Measurements from ENCODE around the gene ENTPD6. TPM values are rescaled to one million over a fixed set of nuclear protein-coding genes. Genes with fewer than 3 reads are reported as not detected.
"Not testable (repeated sequence)": the region's sequence is repeated elsewhere in the genome, so short reads cannot be mapped to it uniquely, and the experiment has no call there.

The ENTPD6 gene
- total and polyA plus RNA-seq, 2 experiments from 2014 or later = 80.4 to 87.1 TPM

GRCh38 chr20:25230166-25230831 lies 34.8 kb downstream of the ENTPD6 start:
- Histone ChIP-seq H4K20me1 (ENCODE audit: insufficient read depth, poor library complexity, severe bottlenecking) (no peaks in the 10 kb centered on the region), H3K4me2 (no peak overlapping the region), H3K27me3 (no peaks in the 10 kb centered on the region), H3K79me2 (no peaks in the 10 kb centered on the region), H3K27ac (no peak overlapping the region), H3K4me3 (no peak overlapping the region), H2AFZ (no peak overlapping the region), H3K36me3 (replicated peaks; ENCODE audit: insufficient read depth, low read depth) (no peaks in the 10 kb centered on the region), H3K9me3 (ENCODE audit: low read depth) (no peaks in the 10 kb centered on the region), H3K4me1 (ENCODE audit: insufficient read depth) (peaks cover 25% of the 10 kb centered on the region), H3K9me2 (replicated peaks; ENCODE audit: insufficient read depth) (no peaks in the 10 kb centered on the region)
- no peak for DNase-seq (ENCODE audit: low spot score)
- WGBS (ENCODE audit: low lambda C conversion rate, missing lambda C conversion rate) = 88% methylated on average over 8 of the region's 8 CpGs
- no peak for TF ChIP-seq EZH2 (IDR thresholded peaks at IDR 0.05; ENCODE audit: borderline replicate concordance)
- TF ChIP-seq EZH2phosphoT487 (IDR thresholded peaks at IDR 0.05; ENCODE audit: low read depth, severe bottlenecking, unreplicated experiment) = no peak
- TF ChIP-seq, protein P1, sequence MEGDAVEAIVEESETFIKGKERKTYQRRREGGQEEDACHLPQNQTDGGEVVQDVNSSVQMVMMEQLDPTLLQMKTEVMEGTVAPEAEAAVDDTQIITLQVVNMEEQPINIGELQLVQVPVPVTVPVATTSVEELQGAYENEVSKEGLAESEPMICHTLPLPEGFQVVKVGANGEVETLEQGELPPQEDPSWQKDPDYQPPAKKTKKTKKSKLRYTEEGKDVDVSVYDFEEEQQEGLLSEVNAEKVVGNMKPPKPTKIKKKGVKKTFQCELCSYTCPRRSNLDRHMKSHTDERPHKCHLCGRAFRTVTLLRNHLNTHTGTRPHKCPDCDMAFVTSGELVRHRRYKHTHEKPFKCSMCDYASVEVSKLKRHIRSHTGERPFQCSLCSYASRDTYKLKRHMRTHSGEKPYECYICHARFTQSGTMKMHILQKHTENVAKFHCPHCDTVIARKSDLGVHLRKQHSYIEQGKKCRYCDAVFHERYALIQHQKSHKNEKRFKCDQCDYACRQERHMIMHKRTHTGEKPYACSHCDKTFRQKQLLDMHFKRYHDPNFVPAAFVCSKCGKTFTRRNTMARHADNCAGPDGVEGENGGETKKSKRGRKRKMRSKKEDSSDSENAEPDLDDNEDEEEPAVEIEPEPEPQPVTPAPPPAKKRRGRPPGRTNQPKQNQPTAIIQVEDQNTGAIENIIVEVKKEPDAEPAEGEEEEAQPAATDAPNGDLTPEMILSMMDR (IDR thresholded peaks at IDR 0.05; ENCODE audit: poor library complexity) = no peak

DNA sequence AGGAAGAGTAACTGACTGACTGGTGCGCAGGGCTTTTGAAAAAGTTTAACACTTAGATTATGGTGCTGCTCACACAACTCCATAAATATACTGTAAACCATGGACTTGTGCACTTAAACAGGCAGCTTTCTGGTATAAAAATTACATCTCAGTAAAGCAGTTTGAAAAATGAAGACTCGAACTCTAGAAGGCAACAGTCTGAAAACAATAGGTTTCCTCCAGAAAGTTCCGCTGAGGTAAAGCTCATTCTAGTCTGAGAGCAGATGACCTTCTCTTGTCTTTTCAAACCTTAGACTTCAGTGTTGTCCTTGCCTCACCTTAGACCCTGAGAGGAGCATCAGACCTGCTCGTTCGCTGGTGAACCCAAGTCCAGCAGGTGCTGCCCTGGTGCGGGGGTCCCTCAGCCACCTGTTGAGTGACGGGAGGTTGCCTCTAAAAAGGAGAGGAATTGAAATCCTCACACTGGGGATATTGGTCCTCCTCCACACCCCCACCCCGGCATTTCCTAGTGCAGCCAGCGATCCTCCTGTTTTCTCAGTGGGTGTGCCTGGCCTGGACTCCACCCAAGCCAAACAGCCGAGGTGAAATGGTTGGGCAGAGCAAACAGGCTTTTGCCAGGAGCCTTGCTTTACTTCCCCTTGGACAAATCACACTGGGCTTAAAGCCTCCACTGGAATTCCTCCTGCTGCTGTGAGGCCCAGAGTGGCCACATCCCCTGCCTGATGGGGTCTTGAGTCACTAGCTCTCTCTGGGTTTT lies 37.7 kb downstream of the ENTPD6 start:
- Histone ChIP-seq H3K27ac (peak overlapping the region; percentile 93), H4K20me1 (ENCODE audit: insufficient read depth, poor library complexity, severe bottlenecking) (no peaks in the 10 kb centered on the region), H3K27me3 (no peaks in the 10 kb centered on the region), H3K9me3 (ENCODE audit: low read depth) (no peaks in the 10 kb centered on the region), H3K4me2 (peak overlapping the region; percentile 42), H3K9me2 (replicated peaks; ENCODE audit: insufficient read depth) (no peaks in the 10 kb centered on the region), H3K79me2 (no peaks in the 10 kb centered on the region), H3K36me3 (replicated peaks; ENCODE audit: insufficient read depth, low read depth) (no peaks in the 10 kb centered on the region), H3K4me3 (no peak overlapping the region), H3K4me1 (ENCODE audit: insufficient read depth) (peaks cover 19% of the 10 kb centered on the region), H2AFZ (no peak overlapping the region)
- TF ChIP-seq EZH2phosphoT487 (IDR thresholded peaks at IDR 0.05; ENCODE audit: low read depth, severe bottlenecking, unreplicated experiment) (no peak), EZH2 (IDR thresholded peaks at IDR 0.05; ENCODE audit: borderline replicate concordance) (no peak)
- TF ChIP-seq, protein P1 (IDR thresholded peaks at IDR 0.05; ENCODE audit: poor library complexity) = no peak
- peak; percentile 48 for DNase-seq (ENCODE audit: low spot score)
- 67% methylated on average over 10 of the region's 10 CpGs for WGBS (ENCODE audit: low lambda C conversion rate, missing lambda C conversion rate)

DNA sequence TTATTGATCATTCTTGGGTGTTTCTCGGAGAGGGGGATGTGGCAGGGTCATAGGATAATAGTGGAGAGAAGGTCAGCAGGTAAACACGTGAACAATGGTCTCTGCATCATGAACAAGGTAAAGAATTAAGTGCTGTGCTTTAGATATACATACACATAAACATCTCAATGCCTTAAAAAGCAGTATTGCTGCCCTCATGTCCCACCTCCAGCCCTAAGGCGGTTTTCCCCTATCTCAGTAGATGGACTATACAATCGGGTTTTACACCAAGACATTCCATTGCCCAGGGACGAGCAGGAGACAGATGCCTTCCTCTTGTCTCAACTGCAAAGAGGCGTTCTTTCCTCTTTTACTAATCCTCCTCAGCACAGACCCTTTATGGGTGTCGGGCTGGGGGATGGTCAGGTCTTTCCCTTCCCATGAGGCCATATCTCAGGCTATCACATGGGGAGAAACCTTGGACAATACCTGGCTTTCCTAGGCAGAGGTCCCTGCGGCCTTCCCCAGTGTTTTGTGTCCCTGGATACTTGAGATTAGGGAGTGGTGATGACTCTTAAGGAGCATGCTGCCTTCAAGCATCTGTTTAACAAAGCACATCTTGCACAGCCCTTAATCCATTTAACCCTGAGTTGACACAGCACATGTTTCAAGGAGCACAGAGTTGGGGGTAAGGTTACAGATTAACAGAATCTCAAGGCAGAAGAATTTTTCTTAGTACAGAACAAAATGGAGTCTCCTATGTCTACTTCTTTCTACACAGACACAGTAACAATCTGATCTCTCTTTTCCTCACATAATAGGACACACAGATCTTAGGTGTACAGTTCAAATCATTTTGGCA lies 38.7 kb downstream of the ENTPD6 start:
- H3K9me2 ChIP-seq (replicated peaks; ENCODE audit: insufficient read depth); H4K20me1 ChIP-seq (ENCODE audit: insufficient read depth, poor library complexity, severe bottlenecking); H3K9me3 ChIP-seq (ENCODE audit: low read depth); H2AFZ ChIP-seq; H3K4me3 ChIP-seq; H3K27me3 ChIP-seq; DNase-seq (ENCODE audit: low spot score); H3K36me3 ChIP-seq (replicated peaks; ENCODE audit: insufficient read depth, low read depth); H3K79me2 ChIP-seq: not testable (repeated sequence)
- H3K4me2 ChIP-seq = peak overlapping the region; percentile 42
- H3K4me1 ChIP-seq (ENCODE audit: insufficient read depth) = peaks cover 19% of the 10 kb centered on the region
- 39% methylated on average over 8 of the region's 8 CpGs for WGBS (ENCODE audit: low lambda C conversion rate, missing lambda C conversion rate)
- peak overlapping the region; percentile 93 for H3K27ac ChIP-seq
